GM23338 (cell line): ENCODE results near the gene LRRC47. TPM values are rescaled to one million over a fixed set of nuclear protein-coding genes. Genes with fewer than 3 reads are reported as not detected.
"Not testable (repeated sequence)": the region's sequence is repeated elsewhere in the genome, so short reads cannot be mapped to it uniquely, and the experiment has no call there.

ENCODE experiments used
- ATAC-seq: fragments of 200-7000 bp; cut with Tn5 transposase; 3 replicates; pipeline ENCODE4 v1.9.1; 2020
- DNase-seq: peaks from one replicate; pipeline ENCODE4 v3.0.0-alpha.2; 2015; ENCODE audit warnings: low spot score
- H2AFZ ChIP-seq: fragments of 200-600 bp; sonication (generic); 2 replicates; pipeline ENCODE4 v1.8.0; 2016; ENCODE audit warnings: antibody characterized with exemption, mild to moderate bottlenecking, moderate library complexity
- H3F3A ChIP-seq: fragments of 200-600 bp; sonication (generic); replicated peaks from 2 replicates; pipeline ENCODE4 v1.8.0; 2017; ENCODE audit warnings: antibody characterized with exemption, mixed run types, low read depth
- H3K27ac ChIP-seq: fragments of 200-600 bp; sonication (generic); 2 replicates; pipeline ENCODE4 v1.6.1; 2016; ENCODE audit warnings: low read depth
- H3K27me3 ChIP-seq: fragments of 200-600 bp; sonication (generic); 2 replicates; pipeline ENCODE4 v1.8.0; 2016; ENCODE audit warnings: mild to moderate bottlenecking, mixed run types, moderate library complexity; ENCODE audit not compliant: insufficient read depth
- H3K36me3 ChIP-seq: fragments of 200-600 bp; sonication (generic); 2 replicates; pipeline ENCODE4 v1.8.0; 2016; ENCODE audit warnings: mild to moderate bottlenecking; ENCODE audit not compliant: insufficient read depth
- H3K4me1 ChIP-seq: fragments of 200-600 bp; sonication (generic); 2 replicates; pipeline ENCODE4 v1.8.0; 2016; ENCODE audit warnings: mild to moderate bottlenecking, moderate library complexity; ENCODE audit not compliant: insufficient read depth
- H3K4me2 ChIP-seq: fragments of 200-600 bp; sonication (generic); 2 replicates; pipeline ENCODE4 v1.7.1; 2017; ENCODE audit warnings: mixed run types
- H3K4me3 ChIP-seq: fragments of 200-600 bp; sonication (generic); 2 replicates; pipeline ENCODE4 v1.6.1; 2016; ENCODE audit warnings: mixed run types
- H3K79me2 ChIP-seq: fragments of 200-600 bp; sonication (generic); replicated peaks from 2 replicates; pipeline ENCODE4 v1.8.0; 2017; ENCODE audit warnings: mild to moderate bottlenecking; ENCODE audit not compliant: insufficient read depth
- H3K9me2 ChIP-seq: fragments of 200-600 bp; sonication (generic); 2 replicates; pipeline ENCODE4 v1.8.0; 2017; ENCODE audit not compliant: insufficient read depth
- H4K20me1 ChIP-seq: fragments of 200-600 bp; sonication (generic); replicated peaks from 2 replicates; pipeline ENCODE4 v1.8.0; 2017; ENCODE audit warnings: mild to moderate bottlenecking; ENCODE audit not compliant: insufficient read depth
- H3K27ac Mint-ChIP-seq: 2 replicates; pipeline ENCODE4 v1.8.0; 2020; ENCODE audit warnings: inconsistent platforms, mild to moderate bottlenecking, moderate library complexity, mixed read lengths
- H3K27me3 Mint-ChIP-seq: 3 replicates; pipeline ENCODE4 v1.8.0; 2022; ENCODE audit warnings: low read depth, mild to moderate bottlenecking, moderate library complexity, mixed read lengths, inconsistent platforms; ENCODE audit not compliant: insufficient read depth, poor library complexity
- H3K36me3 Mint-ChIP-seq: 3 replicates; pipeline ENCODE4 v1.8.0; 2021; ENCODE audit warnings: low read depth, mild to moderate bottlenecking, inconsistent platforms, moderate library complexity, mixed read lengths
- H3K4me1 Mint-ChIP-seq: 3 replicates; pipeline ENCODE4 v1.8.0; 2020; ENCODE audit warnings: mild to moderate bottlenecking, inconsistent platforms, mixed read lengths
- H3K4me3 Mint-ChIP-seq: 3 replicates; pipeline ENCODE4 v1.8.0; 2021; ENCODE audit warnings: moderate library complexity, mild to moderate bottlenecking, inconsistent platforms, mixed read lengths
- H3K9me3 Mint-ChIP-seq: 3 replicates; pipeline ENCODE4 v1.8.0; 2020; ENCODE audit warnings: moderate library complexity, mild to moderate bottlenecking, inconsistent platforms, mixed read lengths
- CREB1 ChIP-seq: fragments of 250-450 bp; sonication (Bioruptor Pico); IDR thresholded peaks from 2 replicates; pipeline ENCODE4 v1.5.0; 2020; ENCODE audit warnings: low read depth, mild to moderate bottlenecking, moderate library complexity
- EZH2phosphoT487 ChIP-seq: fragments of 200-600 bp; sonication (generic); IDR thresholded peaks from one replicate; pipeline ENCODE4 v1.8.1; 2018; ENCODE audit warnings: antibody characterized with exemption; ENCODE audit not compliant: unreplicated experiment
- polyA plus RNA-seq: library from polyadenylated mRNA; unstranded; fragments of >200 nt; fragmentation: Nextera tagmentation; extraction: Ambion mirVana; gene quantifications from 2 replicates; pipeline ENCODE4 v1.2.1, GENCODE V29; 2016
- total RNA-seq: library from RNA; depleted of rRNA; stranded (reverse); fragments of >200 nt; shearing (Covaris generic); gene quantifications from 2 replicates; pipeline ENCODE4 v1.2.3, GENCODE V29; 2014
- TF ChIP-seq, protein P1 (sequence below): fragments of 250-450 bp; sonication (Bioruptor Pico); IDR thresholded peaks from 2 replicates; pipeline ENCODE4 v1.5.0; 2020; ENCODE audit warnings: mild to moderate bottlenecking, moderate library complexity

The LRRC47 gene
- total and polyA plus RNA-seq, 2 experiments from 2014 or later, result 15.8 to 76.8 TPM

DNA sequence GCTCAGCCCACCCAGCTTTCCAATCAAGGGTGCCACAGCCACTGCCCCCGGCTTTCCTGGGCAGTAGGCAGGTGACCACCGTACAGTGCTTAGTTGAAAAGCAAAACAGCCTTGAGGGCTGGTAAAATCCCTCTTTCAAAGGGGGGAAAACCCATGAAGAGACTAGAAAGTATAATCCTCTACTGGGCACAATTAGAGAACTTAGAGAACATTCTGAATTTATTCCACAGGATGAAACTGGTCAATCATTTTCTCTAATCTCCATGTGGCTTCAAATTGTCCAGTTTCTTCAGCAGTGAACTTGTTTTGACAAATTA lies 15.3 kb upstream of the LRRC47 start (continued):
- TF ChIP-seq, protein P1, sequence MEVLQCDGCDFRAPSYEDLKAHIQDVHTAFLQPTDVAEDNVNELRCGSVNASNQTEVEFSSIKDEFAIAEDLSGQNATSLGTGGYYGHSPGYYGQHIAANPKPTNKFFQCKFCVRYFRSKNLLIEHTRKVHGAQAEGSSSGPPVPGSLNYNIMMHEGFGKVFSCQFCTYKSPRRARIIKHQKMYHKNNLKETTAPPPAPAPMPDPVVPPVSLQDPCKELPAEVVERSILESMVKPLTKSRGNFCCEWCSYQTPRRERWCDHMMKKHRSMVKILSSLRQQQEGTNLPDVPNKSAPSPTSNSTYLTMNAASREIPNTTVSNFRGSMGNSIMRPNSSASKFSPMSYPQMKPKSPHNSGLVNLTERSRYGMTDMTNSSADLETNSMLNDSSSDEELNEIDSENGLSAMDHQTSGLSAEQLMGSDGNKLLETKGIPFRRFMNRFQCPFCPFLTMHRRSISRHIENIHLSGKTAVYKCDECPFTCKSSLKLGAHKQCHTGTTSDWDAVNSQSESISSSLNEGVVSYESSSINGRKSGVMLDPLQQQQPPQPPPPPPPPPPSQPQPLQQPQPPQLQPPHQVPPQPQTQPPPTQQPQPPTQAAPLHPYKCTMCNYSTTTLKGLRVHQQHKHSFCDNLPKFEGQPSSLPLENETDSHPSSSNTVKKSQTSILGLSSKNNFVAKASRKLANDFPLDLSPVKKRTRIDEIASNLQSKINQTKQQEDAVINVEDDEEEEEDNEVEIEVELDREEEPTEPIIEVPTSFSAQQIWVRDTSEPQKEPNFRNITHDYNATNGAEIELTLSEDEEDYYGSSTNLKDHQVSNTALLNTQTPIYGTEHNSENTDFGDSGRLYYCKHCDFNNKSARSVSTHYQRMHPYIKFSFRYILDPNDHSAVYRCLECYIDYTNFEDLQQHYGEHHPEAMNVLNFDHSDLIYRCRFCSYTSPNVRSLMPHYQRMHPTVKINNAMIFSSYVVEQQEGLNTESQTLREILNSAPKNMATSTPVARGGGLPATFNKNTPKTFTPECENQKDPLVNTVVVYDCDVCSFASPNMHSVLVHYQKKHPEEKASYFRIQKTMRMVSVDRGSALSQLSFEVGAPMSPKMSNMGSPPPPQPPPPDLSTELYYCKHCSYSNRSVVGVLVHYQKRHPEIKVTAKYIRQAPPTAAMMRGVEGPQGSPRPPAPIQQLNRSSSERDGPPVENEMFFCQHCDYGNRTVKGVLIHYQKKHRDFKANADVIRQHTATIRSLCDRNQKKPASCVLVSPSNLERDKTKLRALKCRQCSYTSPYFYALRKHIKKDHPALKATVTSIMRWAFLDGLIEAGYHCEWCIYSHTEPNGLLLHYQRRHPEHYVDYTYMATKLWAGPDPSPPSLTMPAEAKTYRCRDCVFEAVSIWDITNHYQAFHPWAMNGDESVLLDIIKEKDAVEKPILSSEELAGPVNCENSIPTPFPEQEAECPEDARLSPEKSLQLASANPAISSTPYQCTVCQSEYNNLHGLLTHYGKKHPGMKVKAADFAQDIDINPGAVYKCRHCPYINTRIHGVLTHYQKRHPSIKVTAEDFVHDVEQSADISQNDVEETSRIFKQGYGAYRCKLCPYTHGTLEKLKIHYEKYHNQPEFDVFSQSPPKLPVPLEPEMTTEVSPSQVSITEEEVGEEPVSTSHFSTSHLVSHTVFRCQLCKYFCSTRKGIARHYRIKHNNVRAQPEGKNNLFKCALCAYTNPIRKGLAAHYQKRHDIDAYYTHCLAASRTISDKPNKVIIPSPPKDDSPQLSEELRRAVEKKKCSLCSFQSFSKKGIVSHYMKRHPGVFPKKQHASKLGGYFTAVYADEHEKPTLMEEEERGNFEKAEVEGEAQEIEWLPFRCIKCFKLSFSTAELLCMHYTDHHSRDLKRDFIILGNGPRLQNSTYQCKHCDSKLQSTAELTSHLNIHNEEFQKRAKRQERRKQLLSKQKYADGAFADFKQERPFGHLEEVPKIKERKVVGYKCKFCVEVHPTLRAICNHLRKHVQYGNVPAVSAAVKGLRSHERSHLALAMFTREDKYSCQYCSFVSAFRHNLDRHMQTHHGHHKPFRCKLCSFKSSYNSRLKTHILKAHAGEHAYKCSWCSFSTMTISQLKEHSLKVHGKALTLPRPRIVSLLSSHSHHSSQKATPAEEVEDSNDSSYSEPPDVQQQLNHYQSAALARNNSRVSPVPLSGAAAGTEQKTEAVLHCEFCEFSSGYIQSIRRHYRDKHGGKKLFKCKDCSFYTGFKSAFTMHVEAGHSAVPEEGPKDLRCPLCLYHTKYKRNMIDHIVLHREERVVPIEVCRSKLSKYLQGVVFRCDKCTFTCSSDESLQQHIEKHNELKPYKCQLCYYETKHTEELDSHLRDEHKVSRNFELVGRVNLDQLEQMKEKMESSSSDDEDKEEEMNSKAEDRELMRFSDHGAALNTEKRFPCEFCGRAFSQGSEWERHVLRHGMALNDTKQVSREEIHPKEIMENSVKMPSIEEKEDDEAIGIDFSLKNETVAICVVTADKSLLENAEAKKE (CRISPR knock-in tag), result no peak
- no peak for TF ChIP-seq CREB1
- TF ChIP-seq EZH2phosphoT487, result no peak

DNA sequence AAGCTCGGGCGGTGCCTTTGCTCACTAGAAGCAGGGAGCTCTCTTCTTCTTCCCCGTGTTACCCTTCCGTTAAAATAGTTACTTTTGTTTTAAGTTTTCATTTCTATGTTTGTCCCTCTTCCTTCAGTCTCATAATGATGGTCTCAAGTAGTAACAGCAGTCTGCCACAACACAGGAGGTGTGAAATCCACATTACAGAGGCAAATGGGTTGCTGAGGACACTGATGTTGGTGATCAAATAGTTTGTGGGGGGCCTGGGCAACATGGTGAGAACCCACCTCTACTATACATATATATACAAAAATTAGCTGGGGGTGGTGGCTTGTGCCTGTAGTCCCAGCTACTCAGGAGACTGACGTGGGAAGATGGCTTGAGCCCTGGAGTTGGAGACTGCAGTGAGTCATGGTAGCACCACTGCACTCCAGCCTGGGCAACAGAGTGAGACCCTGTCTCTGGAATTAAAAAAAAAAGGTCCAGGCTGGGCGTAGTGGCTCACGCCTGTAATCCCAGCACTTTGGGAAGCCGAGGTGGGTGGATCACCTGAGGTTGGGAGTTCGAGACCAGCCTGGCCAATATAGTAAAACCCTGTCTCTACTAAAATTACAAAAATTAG lies 14.0 kb upstream of the LRRC47 start:
- not testable (repeated sequence) for H3F3A ChIP-seq, H3K27ac Mint-ChIP-seq, DNase-seq, H3K4me3 Mint-ChIP-seq, H3K27me3 Mint-ChIP-seq, H3K27ac ChIP-seq, H2AFZ ChIP-seq, ATAC-seq, H3K9me2 ChIP-seq, H3K4me3 ChIP-seq, H3K4me1 ChIP-seq, H4K20me1 ChIP-seq, H3K27me3 ChIP-seq, H3K79me2 ChIP-seq, H3K4me1 Mint-ChIP-seq, H3K36me3 ChIP-seq, H3K4me2 ChIP-seq
- peaks cover 45% of the 10 kb centered on the region for H3K9me3 Mint-ChIP-seq
- peaks cover 11% of the 10 kb centered on the region for H3K36me3 Mint-ChIP-seq

DNA sequence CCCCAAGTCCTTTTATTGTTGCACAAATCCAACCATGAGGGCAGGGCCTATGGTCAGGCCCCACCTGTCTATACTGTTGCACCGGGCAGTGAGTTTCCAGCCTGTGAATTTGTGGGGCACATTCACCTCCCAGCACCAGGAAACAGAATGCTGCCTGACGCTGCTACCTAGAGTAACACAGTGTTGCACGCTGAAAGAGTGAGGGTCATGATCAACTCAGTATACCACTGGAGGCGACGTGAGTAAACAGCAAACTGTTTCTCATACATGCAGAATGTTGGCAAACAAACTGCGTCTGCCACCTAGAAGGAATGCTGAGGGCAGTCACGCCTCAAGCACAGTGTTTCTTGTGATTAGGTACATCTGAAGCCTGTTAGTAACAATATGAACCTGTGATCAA lies 13.4 kb upstream of the LRRC47 start:
- no peak for ATAC-seq
- no peak overlapping the region for H3K27ac ChIP-seq
- TF ChIP-seq, protein P1 (CRISPR knock-in tag), result no peak

More for the DNA sequence above, 13.4 kb upstream of the LRRC47 start:
- DNase-seq, result no peak
- H3K79me2 ChIP-seq, result no peaks in the 10 kb centered on the region
- Mint-ChIP-seq H3K36me3 (peaks cover 11% of the 10 kb centered on the region), H3K27ac (no peak overlapping the region), H3K9me3 (peaks cover 50% of the 10 kb centered on the region), H3K4me1 (peaks cover 6% of the 10 kb centered on the region), H3K4me3 (no peak overlapping the region), H3K27me3 (peaks cover under 1% of the 10 kb centered on the region)
- no peak overlapping the region for H3K4me2 ChIP-seq
- H3K4me3 ChIP-seq, result no peak overlapping the region
- no peaks in the 10 kb centered on the region for H3K36me3 ChIP-seq
- no peaks in the 10 kb centered on the region for H4K20me1 ChIP-seq
- H3K27me3 ChIP-seq, result no peaks in the 10 kb centered on the region
- no peaks in the 10 kb centered on the region for H3K4me1 ChIP-seq
- H3K9me2 ChIP-seq, result no peaks in the 10 kb centered on the region
- no peak overlapping the region for H2AFZ ChIP-seq
- no peaks in the 10 kb centered on the region for H3F3A ChIP-seq
